ENCODE results near the gene PLXDC1.

- no peak for TF ChIP-seq CTCF (IDR thresholded peaks at IDR 0.05)
- no peak for TF ChIP-seq POLR2A (IDR thresholded peaks at IDR 0.05)
- TF ChIP-seq EP300 (IDR thresholded peaks at IDR 0.05) = no peak
- no peak for TF ChIP-seq POLR2AphosphoS5 (IDR thresholded peaks at IDR 0.05)
Observed at GRCh38 chr17:39166437-39167335, 15.2 kb upstream of the PLXDC1 start.
